DMS 273 treated with DMSO at 0.1 percent for 48 hours (cell line): ENCODE data around the gene NTN1.

Source experiments
- DNase-seq: peaks from one replicate; lab custom pipeline; 2025; lab: John Stamatoyannopoulos, UW

Gene NTN1

DNA sequence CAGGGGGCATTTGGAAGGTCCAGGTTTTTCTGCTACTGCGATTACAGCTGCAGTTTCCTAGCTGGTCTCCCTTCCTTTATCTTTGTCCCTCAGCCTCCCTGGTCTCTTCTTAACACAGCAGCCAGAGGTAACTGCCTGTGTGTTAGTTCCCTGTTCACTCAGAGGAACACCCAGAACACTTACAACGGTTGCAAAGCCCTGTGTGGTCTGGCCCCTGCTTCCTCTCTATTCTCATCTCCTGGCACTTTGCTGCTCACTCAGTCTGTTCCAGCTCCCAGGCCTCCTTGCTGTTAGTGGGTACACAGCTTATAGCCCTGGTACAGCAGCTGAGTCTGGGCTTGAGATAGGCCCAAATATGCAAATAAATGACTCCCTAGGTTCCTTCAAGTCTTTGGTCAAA lies 16.4 kb downstream of the NTN1 start:
- DNase-seq = no peak

DNA sequence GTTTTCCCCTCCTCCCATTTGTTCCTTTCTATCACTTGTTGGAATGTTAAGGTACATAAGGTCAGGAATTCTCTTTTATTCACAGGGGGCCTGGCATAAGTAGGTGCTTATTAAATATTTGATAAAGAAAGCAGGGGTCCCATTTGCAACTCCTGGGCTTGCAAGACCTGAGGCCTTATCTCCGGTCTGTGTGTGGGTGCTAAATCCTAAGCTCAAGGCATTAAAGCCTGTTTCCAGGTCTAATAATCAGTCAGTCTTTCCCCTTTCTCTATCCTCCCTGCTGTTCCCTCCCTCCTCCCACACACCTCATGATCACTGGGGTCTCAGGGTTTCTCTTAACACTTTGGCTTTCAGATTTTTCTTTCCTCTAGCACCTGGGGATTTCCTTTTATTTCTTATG lies 17.1 kb downstream of the NTN1 start:
- DNase-seq = no peak

DNA sequence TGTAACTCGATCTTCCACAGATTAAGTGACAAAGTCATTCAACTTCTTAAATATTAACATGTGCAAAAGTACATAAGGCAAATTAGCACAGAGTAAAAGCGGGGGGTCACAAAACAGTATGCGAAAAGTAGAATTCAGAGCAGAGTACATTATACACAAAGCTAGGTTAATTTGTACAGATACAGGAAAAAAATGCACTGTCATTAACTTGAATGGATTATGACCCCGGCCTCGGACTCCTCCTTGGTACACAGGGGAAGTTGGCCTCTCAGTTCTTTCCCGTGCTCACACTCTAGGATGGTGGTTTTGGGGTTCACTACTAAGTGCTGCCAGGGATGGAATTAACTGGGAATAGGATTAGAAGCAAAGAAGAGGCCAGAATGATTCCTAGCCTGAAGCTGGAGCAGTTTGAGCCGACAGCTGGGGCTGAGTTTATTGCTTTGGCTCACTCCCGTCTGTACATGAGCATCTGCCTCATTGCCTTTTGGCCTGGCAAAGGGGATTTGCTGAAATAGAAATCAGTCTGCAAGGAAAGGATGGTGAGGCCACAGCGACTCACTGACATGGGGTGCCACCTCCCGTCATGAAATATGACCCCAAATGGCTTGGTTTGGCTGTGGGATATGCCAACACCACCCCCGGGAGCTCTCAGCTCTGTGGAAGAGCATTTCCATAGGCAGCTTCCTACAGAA lies 23.6 kb downstream of the NTN1 start:
- peak; percentile 91 for DNase-seq

DNA sequence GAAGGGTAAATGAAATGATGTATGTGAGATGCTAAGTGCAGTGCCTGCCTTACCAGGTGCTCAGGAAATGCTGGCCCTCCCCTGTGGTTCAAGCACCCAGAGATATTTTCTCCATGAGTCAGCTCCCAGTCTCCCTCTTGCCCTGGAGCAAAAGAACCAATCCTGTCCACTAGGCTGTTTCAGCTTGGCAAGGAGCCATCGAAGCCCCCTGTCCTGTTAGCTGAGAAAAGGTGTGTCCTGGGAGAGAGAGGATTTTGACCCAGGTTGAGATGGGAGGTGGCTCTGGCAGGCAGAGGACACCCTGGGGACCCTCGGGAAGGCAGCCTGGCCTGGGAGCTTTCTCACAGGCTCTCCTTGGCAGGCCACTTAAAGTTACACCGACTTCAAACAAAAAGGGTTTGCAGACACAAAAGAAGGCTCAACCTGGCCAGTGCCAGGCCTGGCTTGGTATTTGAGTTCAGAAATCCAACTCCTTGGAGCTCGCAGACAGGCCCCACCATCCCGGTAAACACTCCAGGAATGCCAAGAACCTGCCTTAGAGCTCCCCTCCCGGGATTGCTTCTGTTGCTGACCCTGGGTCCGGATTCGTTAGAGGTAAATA lies 29.6 kb downstream of the NTN1 start:
- no peak for DNase-seq

DNA sequence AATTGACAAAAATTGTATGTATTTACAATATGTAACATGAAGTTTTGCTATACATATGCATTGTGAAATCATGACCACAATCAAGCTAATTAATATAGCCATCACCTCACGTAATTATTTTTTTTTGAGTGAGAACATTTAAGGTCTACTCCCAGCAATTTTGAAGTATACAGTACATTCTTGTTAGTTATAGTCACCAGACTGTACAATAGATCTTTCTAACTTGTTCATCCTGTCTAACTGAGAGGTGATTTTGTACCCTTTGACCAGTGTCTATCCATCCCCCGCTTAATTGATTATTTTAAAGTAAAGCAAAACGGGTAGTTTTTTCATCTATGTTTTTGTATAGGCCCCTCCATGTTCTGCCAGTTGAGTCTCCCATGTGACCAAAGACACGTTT lies 30.3 kb downstream of the NTN1 start:
- no peak for DNase-seq

DNA sequence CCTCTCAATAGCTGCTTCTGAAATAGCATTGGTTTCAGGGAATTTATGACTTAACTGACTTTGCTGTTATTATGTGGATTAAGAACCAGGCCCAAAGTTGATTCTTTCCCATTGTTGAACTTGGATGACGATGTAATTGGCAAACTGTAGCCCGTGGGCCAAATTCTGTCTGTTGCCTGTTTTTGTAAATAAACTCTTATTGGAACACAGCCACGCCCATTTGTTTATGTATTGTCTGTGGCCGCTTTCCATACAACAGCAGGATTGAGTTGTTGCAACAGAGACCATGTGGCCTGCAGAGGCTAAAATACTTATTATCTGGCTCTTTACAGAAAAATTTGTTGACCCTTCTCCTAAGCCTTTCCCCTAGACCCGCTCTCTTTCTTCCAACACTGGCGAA lies 31.6 kb downstream of the NTN1 start:
- DNase-seq = no peak

DNA sequence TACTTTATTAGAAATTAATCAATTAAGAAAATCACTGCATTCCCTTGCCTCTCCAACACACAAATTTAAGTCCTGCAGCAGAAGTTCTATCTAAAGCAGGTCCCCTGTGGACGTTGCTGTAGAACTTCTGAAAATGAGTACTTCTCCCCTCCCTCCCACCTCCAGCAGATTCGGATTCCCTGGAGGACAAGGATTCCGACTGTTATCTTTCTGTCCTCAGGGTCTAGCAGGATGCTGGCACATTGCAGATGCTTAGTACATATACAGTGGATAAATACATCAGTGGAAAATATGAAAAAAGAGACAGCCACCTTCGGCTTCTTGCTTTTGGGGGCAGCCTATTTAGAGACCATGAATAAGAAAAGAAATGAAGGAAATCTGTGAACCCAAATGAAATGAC lies 32.1 kb downstream of the NTN1 start:
- DNase-seq = no peak

DNA sequence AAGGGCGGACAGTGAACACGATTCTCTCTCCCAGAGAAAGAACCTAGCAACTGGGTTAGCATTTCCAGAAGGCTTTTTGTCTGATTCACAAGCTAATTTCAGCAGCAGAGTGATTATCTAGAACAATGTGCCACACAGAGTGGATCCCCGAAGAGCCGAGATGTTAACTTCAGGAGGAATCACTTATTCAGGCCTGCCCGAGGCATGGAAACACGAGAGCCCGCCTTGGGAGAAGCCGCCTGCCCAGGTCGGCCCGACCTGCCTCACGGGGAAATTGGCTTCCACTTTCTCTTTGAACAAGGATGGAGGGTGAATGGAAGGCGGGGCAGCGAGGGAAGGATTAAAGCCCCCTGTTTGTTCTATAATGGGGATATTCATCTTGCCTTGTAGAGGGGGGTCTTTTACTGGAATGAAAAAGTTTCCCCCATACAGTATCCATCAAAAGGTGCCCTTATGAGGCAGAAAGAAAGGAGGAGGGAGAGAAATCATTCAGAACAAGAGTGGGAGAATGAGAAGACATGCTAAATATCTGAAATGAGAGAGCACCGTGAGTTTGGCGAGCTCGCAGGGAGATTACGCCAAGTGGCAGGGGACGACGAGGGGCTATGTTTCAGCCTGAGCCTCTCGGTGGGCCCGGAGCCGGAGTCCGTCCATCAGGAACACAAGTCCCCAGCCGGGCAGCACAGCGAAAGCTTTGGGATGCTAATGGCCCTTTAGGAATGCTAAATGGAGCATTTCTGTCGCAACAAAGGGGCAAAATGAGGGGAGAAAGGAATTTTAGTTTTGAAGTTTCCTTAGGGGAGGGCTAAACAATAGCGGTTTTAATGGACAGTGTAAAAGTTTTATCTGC lies 33.0 kb downstream of the NTN1 start:
- no peak for DNase-seq

DNA sequence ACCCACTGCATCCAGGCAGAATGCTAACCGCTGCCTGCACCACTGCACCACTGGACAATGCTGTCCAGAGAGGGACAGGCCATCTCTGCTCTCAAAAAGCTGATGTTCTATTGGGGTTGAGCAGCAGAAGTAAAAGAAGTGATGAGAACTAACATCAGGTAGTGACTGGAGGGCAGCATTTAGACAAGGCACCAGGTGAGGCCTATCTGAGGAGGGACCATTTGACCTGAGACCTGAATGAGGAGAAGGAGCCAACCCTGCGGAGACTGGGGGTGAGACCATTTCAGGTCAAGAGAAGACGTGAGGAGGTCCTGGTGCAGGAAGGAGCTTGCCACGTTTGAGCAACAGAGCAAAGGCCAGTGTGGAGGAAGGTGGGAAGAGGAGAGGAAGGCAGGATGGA lies 34.0 kb downstream of the NTN1 start:
- DNase-seq = no peak

DNA sequence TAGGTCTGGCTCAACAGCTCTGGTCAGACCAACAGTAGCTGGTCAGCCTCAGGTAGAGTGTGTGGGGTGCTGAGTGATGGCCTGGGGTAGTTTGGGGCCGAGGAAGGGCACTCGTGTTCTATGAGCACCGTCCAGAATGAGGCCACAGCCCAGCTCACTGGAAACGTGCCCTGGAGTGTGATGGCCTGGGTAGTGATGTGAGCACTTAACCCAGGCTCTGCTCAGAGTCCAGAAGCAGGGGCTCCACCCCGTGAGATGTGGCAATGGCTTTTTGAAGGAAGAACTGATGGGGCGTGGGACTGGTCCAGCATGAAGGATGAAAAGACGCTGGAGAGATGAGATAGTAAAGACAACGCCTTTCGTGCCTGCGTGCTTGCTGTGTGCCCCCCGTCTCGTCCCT lies 35.3 kb downstream of the NTN1 start:
- DNase-seq = no peak

DNA sequence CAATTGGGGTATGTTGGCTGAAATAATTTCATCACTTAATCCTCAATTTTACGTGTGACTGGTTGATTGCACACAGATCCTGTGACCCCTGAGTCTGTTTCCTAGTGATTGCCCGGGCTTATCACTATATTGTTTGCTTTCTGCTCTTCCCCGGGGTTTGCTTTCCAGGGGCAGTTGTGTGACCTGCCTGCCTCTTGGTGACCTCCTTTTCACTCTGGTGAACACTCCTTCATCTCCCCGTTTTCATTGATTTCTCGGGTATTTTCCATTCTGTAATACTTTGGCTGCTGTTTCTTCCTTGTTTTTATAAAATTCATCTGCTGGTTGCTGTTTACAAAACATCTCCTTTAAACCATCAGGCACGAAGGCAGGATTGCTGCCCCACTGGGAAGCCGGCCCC lies 36.0 kb downstream of the NTN1 start:
- no peak for DNase-seq

DNA sequence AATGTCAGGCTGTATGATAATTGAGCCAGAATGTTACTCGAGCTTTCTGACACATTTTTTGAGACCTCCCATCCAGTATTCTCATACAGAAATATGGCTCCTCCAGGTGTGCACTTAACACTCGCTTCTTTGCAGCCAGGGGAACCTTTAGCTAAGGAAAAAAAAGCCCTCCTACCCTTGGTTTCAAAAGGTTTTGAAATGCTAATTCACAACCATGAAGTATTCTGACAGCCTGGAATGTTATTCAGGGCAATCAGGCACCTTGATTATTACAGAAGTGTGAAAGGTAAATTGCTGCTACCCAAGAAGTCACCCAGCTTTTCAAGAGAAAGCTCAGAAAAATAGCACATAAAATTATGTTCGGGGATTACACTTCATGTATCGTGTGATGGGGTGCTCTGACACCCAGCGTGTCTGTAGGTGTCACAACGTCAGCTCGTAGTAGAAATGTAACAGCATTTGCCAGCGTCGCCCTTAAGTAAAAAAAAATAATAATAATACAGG lies 41.1 kb downstream of the NTN1 start:
- no peak for DNase-seq

DNA sequence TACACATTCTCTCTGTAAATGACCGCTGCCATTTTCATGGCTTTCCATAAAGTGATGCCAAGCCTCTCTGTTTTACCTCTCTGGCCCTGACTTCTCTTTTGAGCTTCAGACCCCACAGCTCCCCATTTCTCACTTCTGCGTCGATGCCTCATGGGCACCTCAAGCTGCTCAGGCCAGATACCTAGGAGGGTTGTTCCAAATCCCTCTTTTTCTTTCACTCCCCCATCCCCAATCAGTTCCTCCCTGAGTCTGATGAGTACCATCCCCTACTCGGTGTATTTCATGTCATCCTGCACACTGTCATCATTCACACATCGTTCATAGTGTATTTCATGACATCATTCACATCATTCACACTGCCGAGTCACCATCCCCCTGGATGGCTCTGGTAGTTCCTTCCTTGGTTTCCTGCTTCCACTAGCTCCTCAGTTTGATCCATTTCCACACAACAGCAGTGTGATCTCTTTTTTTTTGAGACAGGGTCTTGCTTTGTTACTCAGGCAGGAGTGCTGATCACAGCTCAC lies 43.1 kb downstream of the NTN1 start:
- no peak for DNase-seq

DNA sequence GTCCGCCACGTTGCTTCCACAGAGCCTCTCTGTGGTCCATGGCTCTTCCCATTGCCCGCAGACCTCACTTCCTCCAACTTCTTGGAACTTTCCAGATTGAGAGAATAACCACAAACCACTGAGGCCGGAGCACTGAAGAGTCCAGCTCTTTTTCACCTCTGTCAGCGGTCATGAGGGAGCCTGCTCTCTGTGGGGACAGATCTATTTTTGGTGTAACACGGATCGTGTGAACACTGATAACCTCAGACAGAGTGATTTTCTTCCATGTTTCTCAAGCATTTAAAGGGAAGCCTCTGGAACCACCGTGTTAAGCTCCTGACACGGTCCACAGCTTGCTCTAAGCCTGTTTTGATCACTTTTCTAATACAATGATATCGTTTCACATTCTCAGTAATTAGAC lies 49.7 kb downstream of the NTN1 start:
- DNase-seq = no peak

DNA sequence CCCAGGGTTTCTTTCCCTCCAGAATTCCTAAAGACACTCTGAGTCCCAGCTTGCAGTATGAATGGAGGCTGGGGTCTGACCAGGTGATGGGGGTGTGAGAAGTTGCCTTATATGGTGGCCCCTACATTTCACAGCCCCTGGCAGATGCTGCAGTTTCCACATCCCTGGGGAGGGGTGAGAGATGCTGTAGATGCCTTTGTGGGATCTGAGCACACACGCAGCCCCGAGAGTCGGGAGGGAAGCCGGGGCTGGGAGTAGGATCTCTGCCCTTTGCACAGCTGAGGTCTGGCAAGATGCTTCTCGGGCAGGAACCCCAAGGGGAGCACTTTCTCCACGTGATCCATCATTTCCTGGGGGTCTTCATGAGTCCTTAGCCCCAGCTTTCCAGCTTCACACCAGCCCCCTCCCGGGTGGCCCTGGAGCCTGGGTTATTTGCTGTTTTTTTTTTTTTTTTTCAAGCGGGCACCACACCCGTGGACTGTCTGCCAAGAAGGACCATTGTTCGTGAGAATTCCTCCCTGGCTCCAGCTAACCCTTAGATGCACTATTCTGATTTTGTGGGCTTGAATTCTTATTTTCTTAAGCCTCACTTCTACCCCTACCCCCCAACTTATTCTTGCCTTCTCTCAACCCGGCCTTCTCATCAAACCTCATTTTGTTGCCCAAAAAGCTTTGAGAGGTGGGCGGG lies 50.6 kb downstream of the NTN1 start:
- no peak for DNase-seq

DNA sequence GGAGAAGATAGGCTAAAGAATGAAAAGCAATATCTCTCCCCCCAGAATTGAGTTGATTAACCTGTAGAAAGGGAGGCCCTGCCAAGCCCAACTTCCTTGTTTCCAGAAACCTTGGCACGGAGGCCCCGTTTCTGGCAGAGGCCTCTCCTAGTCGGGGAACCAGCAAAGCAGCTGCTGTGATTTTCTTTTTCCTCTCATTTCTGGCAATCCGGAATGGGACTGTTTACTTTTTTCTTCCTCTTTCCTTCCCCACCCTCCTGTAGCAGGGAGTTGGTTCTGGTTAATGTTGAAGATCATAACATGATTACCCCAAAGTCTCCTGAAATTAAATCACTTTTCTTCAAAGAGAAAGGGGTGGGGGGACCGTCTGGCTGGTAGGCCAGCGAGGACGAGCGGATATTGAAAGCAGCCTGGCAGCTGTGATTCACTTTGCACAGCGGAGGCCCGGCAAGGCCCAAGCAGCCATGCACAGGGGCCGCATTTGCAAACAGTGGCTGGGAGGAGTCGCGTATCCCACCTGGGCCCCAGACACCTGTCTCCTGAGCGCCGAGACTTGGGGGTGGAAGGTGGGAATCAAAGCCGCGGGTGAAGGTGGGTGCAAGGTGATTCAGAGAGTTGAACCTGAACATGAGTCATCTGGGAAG lies 51.5 kb downstream of the NTN1 start:
- no peak for DNase-seq

DNA sequence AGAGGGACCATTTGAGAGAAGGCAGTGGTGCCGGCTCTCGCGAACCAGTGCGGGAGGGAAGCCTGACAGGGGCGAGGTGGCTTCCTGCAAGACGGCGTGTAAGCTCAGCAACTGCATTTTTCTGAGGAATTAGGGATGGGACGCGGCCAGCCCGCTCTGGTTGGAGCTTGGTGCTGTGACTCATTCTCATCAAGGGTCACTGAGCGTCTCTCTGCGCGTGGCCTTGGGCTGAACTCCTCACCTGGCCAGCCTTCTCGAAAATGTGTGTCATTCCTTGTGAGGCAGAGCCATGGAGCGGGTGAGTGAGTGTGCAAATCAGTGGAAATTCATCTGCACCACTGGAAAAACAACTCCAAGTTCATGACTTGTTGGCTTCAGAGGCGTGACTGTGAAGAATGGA lies 52.8 kb downstream of the NTN1 start:
- DNase-seq = no peak

DNA sequence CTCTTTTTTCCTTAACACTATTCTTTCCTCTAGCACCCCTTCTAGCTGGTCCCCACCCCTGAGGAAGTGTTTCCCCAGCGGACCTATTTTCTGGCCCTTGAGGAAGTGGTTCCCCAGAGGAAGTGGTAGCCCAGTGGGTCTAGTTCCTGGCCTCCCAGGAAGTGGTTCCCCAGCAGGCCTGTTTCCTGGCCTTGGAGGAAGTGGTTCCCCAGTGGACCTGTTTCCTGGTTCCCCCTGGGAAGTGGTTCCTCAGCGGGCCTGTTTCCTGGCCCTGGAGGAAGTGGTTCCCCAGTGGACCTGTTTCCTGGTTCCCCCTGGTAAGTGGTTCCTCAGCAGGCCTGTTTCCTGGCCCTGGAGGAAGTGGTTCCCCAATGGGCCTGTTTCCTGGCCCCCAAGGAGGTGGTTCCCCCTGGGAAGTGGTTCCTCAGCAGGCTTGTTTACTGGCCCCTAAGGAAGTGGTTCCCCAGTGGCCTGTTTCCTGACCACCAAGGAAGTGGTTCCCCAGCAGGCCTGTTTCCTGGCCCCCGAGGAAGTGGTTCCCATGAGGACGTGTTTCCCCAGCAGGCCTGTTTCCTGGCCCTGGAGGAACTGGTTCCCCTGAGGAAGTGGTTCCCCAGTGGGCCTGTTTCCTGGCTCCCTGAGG lies 58.3 kb downstream of the NTN1 start:
- no peak for DNase-seq

DNA sequence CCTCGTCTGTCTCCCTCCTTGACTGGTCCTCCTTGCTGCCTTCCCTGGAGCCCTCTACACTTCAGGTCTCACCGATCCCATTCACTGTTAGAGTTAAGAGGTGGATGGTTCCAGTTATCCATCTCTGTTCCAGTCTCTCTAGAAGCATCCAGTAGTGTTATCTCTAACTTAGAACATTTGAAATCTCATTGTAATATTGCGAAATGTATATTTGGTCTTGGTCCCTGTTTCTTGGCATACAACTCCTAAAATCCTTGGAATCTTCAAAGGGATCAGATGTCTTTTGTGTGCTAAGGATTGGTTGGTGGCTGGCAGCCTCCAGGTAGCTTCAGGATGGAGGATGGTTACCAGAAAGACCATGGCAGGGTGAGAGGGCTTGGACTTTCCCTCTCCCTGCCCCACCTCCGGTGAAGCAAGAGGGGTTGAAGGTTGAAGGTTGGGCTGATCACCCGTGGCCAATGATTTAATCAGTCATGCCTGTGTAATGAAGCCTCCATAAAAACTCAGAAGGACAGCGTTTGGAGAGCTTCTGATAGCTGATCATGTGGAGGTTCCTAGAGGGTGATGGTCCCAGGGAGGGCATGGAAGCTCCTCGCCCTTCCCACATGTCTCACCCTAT lies 59.1 kb downstream of the NTN1 start:
- DNase-seq = no peak

DNA sequence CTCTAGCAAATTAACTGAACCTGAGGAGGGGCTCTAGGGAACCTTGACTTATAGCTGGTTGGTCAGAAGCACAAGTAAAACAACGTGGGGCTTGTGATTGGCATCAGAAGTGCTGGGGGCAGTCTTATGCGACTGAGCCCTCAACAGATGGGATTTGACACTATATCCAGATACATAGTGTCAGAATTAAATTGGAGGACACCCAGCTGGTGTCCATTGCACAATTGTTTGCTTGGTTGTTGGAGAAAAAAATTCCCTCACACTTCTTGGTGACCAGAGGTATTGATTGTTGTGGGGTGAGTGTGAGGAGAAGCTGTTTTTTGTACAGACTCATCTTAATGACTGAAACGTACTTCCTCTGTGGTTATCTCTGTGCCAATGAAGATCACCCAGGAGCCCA lies 59.7 kb downstream of the NTN1 start:
- DNase-seq = no peak

DNA sequence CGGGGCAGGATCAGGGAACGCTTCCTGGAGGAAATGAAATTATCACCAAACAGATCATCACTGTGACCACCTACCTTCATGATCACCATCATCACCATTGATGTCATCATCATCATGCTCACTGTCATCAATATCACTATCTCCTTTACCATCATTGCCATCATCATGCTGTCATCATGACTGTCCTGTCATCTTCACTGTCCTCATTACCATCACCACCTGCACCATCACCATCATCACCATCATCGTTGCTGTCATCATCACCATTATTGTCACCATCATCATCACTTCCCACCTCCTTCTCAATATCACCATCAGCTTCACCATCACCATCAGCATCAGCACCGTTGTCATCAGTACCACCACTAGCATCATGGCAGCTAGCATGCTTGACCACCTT lies 65.3 kb downstream of the NTN1 start:
- DNase-seq = no peak
